ENCODE results near the gene LHX4. TPM values are rescaled to one million over a fixed set of nuclear protein-coding genes. Genes with fewer than 3 reads are reported as not detected.

The LHX4 gene
- total RNA-seq, 3 donors from 2014 or later, result not detected

DNA sequence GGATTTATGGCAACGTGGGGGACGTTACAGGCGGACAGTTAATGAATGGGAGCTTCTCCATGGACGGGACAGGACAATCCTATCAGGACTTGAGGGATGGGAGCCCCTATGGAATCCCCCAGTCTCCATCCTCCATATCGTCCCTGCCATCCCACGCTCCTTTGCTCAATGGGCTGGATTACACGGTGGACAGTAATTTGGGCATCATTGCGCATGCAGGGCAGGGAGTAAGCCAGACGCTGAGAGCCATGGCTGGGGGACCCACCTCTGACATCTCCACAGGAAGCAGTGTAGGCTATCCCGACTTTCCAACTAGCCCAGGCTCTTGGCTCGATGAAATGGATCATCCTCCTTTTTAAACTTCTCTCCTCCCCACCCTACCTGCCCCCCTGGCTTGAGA is 44.2 kb downstream of the LHX4 start:
- TF ChIP-seq POLR2AphosphoS5 (IDR thresholded peaks at IDR 0.05) (no peak), CTCF (IDR thresholded peaks at IDR 0.05) (no peak), POLR2A (IDR thresholded peaks at IDR 0.05) (no peak)
- no peak for DNase-seq (ENCODE audit: low spot score in 2 of 2)
- no peaks in the 10 kb centered on the region for H3K36me3 ChIP-seq
- H3K9me3 ChIP-seq, result no peaks in the 10 kb centered on the region
- no peaks in the 10 kb centered on the region for H3K4me1 ChIP-seq
- H3K27me3 ChIP-seq, result no peaks in the 10 kb centered on the region
- H3K27ac ChIP-seq, result no peak overlapping the region
- H3K4me3 ChIP-seq, result no peak overlapping the region
- intact Hi-C loops (cut with DNase I; ENCODE audit: low total_unique reads), result no loop called here

GRCh38 chr1:180275726-180276125 is 45.7 kb downstream of the LHX4 start:
- Histone ChIP-seq H3K9me3 (no peaks in the 10 kb centered on the region), H3K36me3 (no peaks in the 10 kb centered on the region), H3K4me3 (no peak overlapping the region), H3K4me1 (no peaks in the 10 kb centered on the region), H3K27ac (no peak overlapping the region), H3K27me3 (no peaks in the 10 kb centered on the region)
- DNase-seq (ENCODE audit: low spot score in 2 of 2), result no peak
- intact Hi-C loops (cut with DNase I; ENCODE audit: low total_unique reads), result no loop called here
- no peak for TF ChIP-seq CTCF (IDR thresholded peaks at IDR 0.05)
- no peak for TF ChIP-seq POLR2AphosphoS5 (IDR thresholded peaks at IDR 0.05)
- no peak for TF ChIP-seq POLR2A (IDR thresholded peaks at IDR 0.05)

- H3K4me1 ChIP-seq, result no peaks in the 10 kb centered on the region
- H3K36me3 ChIP-seq, result no peaks in the 10 kb centered on the region
- H3K27ac ChIP-seq, result no peak overlapping the region
- no peak for DNase-seq (ENCODE audit: low spot score in 2 of 2)
- H3K4me3 ChIP-seq, result no peak overlapping the region
- no peak for TF ChIP-seq POLR2A (IDR thresholded peaks at IDR 0.05)
- TF ChIP-seq CTCF (IDR thresholded peaks at IDR 0.05), result no peak
- no peak for TF ChIP-seq POLR2AphosphoS5 (IDR thresholded peaks at IDR 0.05)
- intact Hi-C loops (cut with DNase I; ENCODE audit: low total_unique reads), result loop anchor here (1.0 kb wide), 1 partner anchor 32 kb away; no protein-coding TSS in a partner anchor
- H3K9me3 ChIP-seq, result no peaks in the 10 kb centered on the region
- H3K27me3 ChIP-seq, result no peaks in the 10 kb centered on the region
Observed at GRCh38 chr1:180277476-180278193, 47.6 kb downstream of the LHX4 start.

- TF ChIP-seq POLR2A (IDR thresholded peaks at IDR 0.05) (no peak), POLR2AphosphoS5 (IDR thresholded peaks at IDR 0.05) (no peak)
- no peak for DNase-seq (ENCODE audit: low spot score in 2 of 2)
- H3K27me3 ChIP-seq, result no peaks in the 10 kb centered on the region
- no peak overlapping the region for H3K4me3 ChIP-seq
- no peaks in the 10 kb centered on the region for H3K9me3 ChIP-seq
- no peak overlapping the region for H3K27ac ChIP-seq
- intact Hi-C loops (cut with DNase I; ENCODE audit: low total_unique reads), result loop anchor here (1.0 kb wide), 1 partner anchor 33 kb away; no protein-coding TSS in a partner anchor
- H3K36me3 ChIP-seq, result no peaks in the 10 kb centered on the region
- no peaks in the 10 kb centered on the region for H3K4me1 ChIP-seq
Observed at GRCh38 chr1:180278194-180278515, 48.1 kb downstream of the LHX4 start.

DNA sequence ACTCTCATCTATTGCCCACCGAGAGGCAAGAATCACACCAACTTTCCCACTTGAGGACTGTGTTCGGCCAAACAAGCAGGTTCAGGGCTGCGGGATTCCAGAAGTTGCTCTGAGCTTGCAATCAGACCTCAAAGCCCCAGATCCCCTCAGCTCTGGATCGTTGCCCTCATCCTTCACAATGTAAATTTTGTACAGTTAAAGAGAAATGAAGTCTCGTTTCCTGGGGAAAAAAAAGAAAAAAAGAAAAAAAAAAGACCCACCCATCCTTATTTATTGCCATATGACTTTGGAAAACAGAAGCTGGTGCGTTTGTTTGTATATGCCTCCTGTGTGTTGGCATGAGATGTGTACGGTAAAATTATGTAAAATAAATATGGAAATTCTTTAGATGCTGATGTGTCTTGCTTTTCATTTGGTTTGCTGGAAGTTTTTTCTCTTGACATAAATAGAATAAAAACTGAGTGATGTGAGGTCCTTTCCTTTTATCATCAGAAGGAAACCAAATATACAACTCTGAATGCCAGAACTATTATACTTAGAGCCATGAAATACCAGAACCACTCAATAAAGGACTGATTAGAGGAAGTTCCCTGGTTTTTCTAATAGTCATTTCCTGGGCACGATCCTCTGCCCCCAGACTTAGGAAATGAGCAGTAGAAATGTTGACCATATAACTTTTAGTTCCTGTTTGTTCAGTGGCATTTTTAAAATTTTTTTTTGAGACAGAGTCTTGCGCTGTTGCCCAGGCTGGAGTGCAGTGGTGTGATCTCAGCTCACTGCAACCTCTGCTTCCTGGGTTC is 48.7 kb downstream of the LHX4 start:
- no peaks in the 10 kb centered on the region for H3K27me3 ChIP-seq
- no peaks in the 10 kb centered on the region for H3K36me3 ChIP-seq
- no peak overlapping the region for H3K4me3 ChIP-seq
- H3K4me1 ChIP-seq, result no peaks in the 10 kb centered on the region
- no peak for DNase-seq (ENCODE audit: low spot score in 2 of 2)
- no peak overlapping the region for H3K27ac ChIP-seq
- H3K9me3 ChIP-seq, result no peaks in the 10 kb centered on the region
- TF ChIP-seq POLR2A (IDR thresholded peaks at IDR 0.05) (no peak), POLR2AphosphoS5 (IDR thresholded peaks at IDR 0.05) (no peak), CTCF (IDR thresholded peaks at IDR 0.05) (no peak)
- intact Hi-C loops (cut with DNase I; ENCODE audit: low total_unique reads), result loop anchor here (1.0 kb wide), 1 partner anchor 33 kb away; no protein-coding TSS in a partner anchor

All from breast epithelium (tissue), 4 donors.